ENCODE data around the gene WDR72.
"Not testable (repeated sequence)": the region's sequence is repeated elsewhere in the genome, so short reads cannot be mapped to it uniquely, and the experiment has no call there.

WDR72 gene

DNA sequence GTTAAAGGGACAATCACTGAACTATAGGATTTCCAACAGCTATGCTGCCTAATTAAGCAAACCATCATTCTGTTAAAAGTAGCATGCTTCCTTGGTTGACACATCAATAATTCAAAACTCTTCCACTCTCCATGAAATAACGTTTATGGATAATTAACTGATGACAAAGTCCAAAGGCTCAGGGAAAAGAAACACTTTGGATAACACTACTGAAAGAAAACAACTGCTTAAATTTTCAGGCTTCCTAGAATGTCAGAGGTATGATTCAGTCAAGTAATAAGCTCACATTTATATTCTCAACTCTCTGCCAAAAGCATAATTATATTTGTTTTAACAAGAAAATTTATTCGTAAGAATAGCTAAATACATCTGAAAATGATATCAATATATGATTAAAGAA lies 49.6 kb downstream of the WDR72 start:
- DNase-seq (ENCODE audit: low spot score), result no peak

GRCh38 chr15:53695365-53695764 lies 64.1 kb downstream of the WDR72 start:
- no peak for DNase-seq (ENCODE audit: low spot score)

DNA sequence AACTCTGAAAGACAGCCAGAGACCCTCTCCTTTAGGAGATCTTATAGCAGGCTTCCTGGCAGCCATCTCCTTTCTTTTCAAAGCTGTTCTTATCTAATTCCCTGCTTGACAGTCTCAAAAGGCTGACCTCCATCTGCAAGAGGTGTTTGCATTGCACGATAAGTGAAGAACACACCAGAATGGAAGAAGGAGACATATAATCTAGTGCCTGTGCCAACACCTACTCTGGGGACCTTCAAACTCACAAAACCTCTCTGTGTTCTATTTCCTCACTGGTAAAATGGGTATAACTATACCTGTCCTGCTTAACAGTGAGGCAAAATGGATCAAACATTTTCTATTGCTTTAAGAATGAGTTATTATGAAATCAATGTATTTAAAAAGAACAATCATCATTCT lies 65.0 kb downstream of the WDR72 start:
- no peak for DNase-seq (ENCODE audit: low spot score)

GRCh38 chr15:53693729-53694475 lies 65.6 kb downstream of the WDR72 start:
- DNase-seq (ENCODE audit: low spot score), result no peak

DNA sequence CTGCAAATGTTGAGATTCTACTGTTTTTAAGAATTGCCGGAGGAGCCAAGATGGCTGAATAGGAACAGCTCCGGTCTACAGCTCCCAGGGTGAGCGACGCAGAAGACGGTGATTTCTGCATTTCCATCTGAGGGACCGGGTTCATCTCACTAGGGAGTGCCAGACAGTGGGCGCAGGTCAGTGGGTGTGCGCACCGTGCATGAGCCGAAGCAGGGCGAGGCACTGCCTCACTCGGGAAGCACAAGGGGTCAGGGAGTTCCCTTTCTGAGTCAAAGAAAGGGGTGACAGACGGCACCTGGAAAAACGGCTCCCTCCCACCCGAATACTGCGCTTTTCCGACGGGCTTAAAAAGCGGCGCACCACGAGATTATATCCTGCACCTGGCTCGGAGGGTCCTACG lies 75.3 kb downstream of the WDR72 start:
- not testable (repeated sequence) for DNase-seq (ENCODE audit: low spot score)

GRCh38 chr15:53681056-53681455 lies 78.4 kb downstream of the WDR72 start:
- DNase-seq (ENCODE audit: low spot score), result no peak

GRCh38 chr15:53675832-53676231 lies 83.6 kb downstream of the WDR72 start:
- no peak for DNase-seq (ENCODE audit: low spot score)

GRCh38 chr15:53671545-53671944 lies 87.9 kb downstream of the WDR72 start:
- no peak for DNase-seq (ENCODE audit: low spot score)

- no peak for DNase-seq (ENCODE audit: low spot score)
Measured at GRCh38 chr15:53670701-53671100, 88.8 kb downstream of the WDR72 start.

DNA sequence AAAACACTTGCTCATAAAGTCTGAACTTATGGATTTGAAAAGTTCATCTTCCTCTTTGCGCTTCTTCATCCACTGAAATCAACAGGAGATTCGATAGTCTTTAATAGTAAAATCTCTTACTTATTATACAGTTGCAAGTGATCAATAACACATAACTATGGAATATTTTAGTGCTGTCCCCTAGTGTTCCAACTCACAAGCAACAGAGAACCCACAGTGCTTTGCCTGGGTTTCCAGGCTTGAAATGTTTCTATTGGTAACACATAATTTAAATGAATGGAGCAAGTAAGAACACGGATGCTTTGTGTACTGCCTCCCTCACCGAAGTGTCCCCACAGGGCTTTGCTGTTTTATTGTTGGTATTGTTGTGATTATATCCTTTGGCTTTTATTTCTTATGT lies 93.5 kb downstream of the WDR72 start:
- no peak for DNase-seq (ENCODE audit: low spot score)

- DNase-seq (ENCODE audit: low spot score), result no peak
Measured at GRCh38 chr15:53658827-53659555, 100.5 kb downstream of the WDR72 start.

- no peak for DNase-seq (ENCODE audit: low spot score)
Measured at GRCh38 chr15:53658255-53658654, 101.2 kb downstream of the WDR72 start.

DNA sequence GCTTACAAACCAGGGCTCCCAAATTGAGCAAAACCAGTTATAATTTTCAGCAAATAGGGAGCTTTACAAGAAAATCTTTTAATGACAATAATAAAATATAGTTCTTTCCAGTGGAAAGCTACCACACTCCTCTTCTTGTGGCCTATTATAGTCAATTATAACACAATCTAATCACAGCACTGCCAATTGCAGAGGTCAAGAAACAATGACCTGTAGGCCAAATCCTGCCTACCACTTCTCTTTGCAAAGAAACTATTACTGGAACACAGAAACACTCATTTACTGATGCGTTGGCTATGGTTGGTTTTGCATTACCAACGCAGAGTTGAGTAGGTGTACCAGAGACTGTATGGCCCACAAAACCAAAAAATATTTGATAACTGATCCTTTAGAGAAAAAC lies 110.5 kb downstream of the WDR72 start:
- no peak for DNase-seq (ENCODE audit: low spot score)

DNA sequence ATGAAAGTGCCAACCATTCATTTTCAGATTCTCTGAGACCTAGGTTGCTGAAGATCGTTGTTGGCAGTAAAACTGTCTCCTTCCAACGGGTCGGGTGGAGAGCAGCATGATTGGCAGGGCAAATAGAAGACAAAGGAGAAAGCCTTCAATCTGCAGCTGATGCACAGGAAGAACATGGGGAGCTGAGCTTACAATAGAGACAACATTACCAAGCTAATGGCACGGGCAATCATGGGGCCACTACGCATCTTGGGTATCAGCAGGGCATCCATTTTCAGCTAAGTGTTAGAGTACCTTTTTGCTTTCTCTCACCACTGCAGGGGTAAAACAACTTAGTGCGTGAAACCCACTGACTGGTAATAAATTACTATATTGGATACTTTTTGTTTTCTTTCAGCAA lies 114.8 kb downstream of the WDR72 start:
- no peak for DNase-seq (ENCODE audit: low spot score)

DNA sequence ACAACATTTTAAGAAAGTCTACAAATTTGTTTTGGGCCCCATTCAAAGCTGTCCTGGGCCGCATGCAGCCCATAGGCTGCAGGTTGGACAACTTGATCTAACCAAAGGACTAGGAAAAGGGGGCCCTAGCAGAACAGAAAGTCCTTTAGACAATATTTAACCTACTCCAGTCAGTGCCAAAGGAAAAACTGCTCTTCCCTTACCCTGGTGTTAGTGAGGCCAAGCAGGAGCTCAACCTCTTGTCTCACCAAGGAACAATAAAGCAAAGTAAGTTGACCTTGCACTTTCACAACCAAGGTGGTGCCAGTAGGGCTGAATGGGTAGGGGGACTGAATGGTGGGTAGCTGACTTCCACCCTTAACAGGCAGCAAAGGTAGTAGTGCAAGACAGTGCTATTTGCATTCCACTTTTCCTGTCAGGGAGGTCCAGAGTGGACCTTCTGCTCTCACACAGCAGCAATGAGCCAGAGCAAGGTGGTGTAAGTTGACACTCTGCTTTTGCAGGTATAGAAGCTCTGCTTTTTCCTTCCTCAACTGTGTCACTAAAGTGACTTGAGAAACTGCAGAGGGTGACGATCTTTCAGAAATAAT lies 124.9 kb downstream of the WDR72 start:
- DNase-seq (ENCODE audit: low spot score), result no peak

GRCh38 chr15:53627279-53627678 lies 132.2 kb downstream of the WDR72 start:
- no peak for DNase-seq (ENCODE audit: low spot score)

- DNase-seq (ENCODE audit: low spot score), result no peak
Measured at GRCh38 chr15:53625962-53626845, 133.3 kb downstream of the WDR72 start.

- DNase-seq (ENCODE audit: low spot score), result no peak
Measured at GRCh38 chr15:53625260-53625659, 134.2 kb downstream of the WDR72 start.

- no peak for DNase-seq (ENCODE audit: low spot score)
Measured at GRCh38 chr15:53618461-53618860, 141.0 kb downstream of the WDR72 start.

GRCh38 chr15:53611145-53611920 lies 148.1 kb downstream of the WDR72 start:
- no peak for DNase-seq (ENCODE audit: low spot score)

GRCh38 chr15:53591041-53591440 lies 168.4 kb downstream of the WDR72 start:
- no peak for DNase-seq (ENCODE audit: low spot score)

DNA sequence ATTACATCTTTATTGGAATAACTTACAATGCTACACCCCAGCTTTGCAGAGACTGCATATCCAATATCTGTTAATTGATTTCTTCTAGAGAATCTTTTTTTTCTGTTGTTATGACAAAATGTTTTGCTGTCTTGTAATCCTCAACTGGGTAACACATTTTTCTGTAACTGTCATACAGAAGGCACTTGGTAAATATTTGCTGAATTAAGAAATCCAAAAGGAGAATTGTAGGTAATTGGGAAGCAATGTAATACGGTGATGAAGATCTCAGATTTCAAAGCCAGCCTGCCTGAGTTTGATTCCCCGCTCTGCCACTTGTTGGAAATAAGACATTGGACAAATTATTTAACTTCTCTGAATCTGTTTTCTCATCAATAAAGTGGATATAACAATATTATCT lies 169.1 kb downstream of the WDR72 start:
- no peak for DNase-seq (ENCODE audit: low spot score)

All from activated CD4-positive, alpha-beta T cell treated with anti-CD3 and anti-CD28 coated beads, Interleukin-2, Interleukin-4, amounts not matched to agents 100 ng/mL and 50 ng/mL, durations not matched to agents 16 hours and 8 hours (primary cell).